Sigmoid colon (tissue), 7 donors: ENCODE results near the gene PEX14. TPM values are rescaled to one million over a fixed set of nuclear protein-coding genes. Genes with fewer than 3 reads are reported as not detected.

Experiments used
- DNase-seq: peaks from one replicate; pipeline ENCODE4 v3.0.0-alpha.2; 2019
- H3K27ac ChIP-seq, 4 donors: fragments of 200-600 bp; sonication (generic); one replicate each; pipeline ENCODE4 v1.5.1; 2016 to 2019; ENCODE audit warnings: mild to moderate bottlenecking in 1 of 4
- H3K27me3 ChIP-seq, 3 donors: fragments of 200-600 bp; sonication (generic); one replicate each; pipeline ENCODE4 v1.5.1; 2019; ENCODE audit warnings: mild to moderate bottlenecking in 1 of 3
- H3K36me3 ChIP-seq, 4 donors: fragments of 200-600 bp; sonication (generic); one replicate each; pipeline ENCODE4 v1.5.1; 2016 to 2019
- H3K4me1 ChIP-seq, 4 donors: fragments of 200-600 bp; sonication (generic); one replicate each; pipeline ENCODE4 v1.5.1; 2017 to 2019
- H3K4me3 ChIP-seq, 4 donors: fragments of 200-600 bp; sonication (generic); one replicate each; pipeline ENCODE4 v1.5.1; 2017 to 2019; ENCODE audit warnings: mild to moderate bottlenecking in 2 of 4, moderate library complexity in 1 of 4
- H3K9me3 ChIP-seq, 4 donors: fragments of 200-600 bp in 3 of 4; sonication (generic) in 3 of 4; one replicate each; pipeline versions ENCODE4 v1.5.1 to v1.6.1; 2013 to 2019
- CTCF ChIP-seq, 4 experiments: fragments of 450-650 bp in 3 of 4; fragments of 200-600 bp in 1 of 4; IDR thresholded peaks; one replicate each; pipeline ENCODE4 v1.5.1; 2016 to 2019; ENCODE audit warnings: antibody characterized with exemption in 4 of 4, mild to moderate bottlenecking in 3 of 4, moderate library complexity in 2 of 4
- EP300 ChIP-seq, 4 donors: sonication (generic); formaldehyde crosslinking; IDR thresholded peaks; one replicate each; pipeline ENCODE4 v1.6.1; 2017; ENCODE audit warnings: antibody characterized with exemption in 4 of 4
- POLR2A ChIP-seq, 2 donors: fragments of 450-650 bp; IDR thresholded peaks; one replicate each; pipeline ENCODE4 v1.6.1; 2016; ENCODE audit warnings: antibody characterized with exemption in 2 of 2, mild to moderate bottlenecking in 2 of 2, moderate library complexity in 2 of 2
- POLR2AphosphoS5 ChIP-seq, 4 donors: sonication (generic); formaldehyde crosslinking; IDR thresholded peaks; one replicate each; pipeline ENCODE4 v1.6.1; 2017; ENCODE audit warnings: antibody characterized with exemption in 4 of 4
- WGBS, 2 donors: extraction: QIAGEN DNeasy Blood & Tissue Kit; methylation state at CpG; one replicate each; pipeline ENCODE4 v1.1.7; 2013; 5-methylcytosine and 5-hydroxymethylcytosine counted together
- intact Hi-C: fragments of 100-400 bp; cut with DNase I; formaldehyde crosslinking; loops from one replicate; pipeline ENCODE4 v1.15.1; 2023
- polyA plus RNA-seq, 3 donors: library from polyadenylated mRNA; stranded (reverse); fragments of 200-250 nt; gene quantifications; one replicate each; pipeline ENCODE4 v1.2.3, GENCODE V29; 2013
- total RNA-seq, 4 donors: library from RNA; depleted of rRNA; stranded (reverse); fragments of >200 nt; gene quantifications; one replicate each; pipeline ENCODE4 v1.1.0, GENCODE V29; 2016
- donor health status: healthy with polysubstance abuse.
- donor health status: Bipolar disorder and iron deficiency.
- donor health status: healthy.

Gene PEX14
- total and polyA plus RNA-seq, 7 donors: 8.3 to 23.3 (median 14.4) TPM

- no peaks in the 10 kb centered on the region for H3K27me3 ChIP-seq
- peaks cover 0 to 19% (median 16%) of the 10 kb centered on the region in 4 donors for H3K4me1 ChIP-seq
- intact Hi-C loops: loop anchor here (1.0 to 5.0 kb wide), 4 partner anchors 31 to 553 kb away; partner anchors contain the start of gene PGD
- TF ChIP-seq POLR2A (IDR thresholded peaks at IDR 0.05): no peak
- peak; percentile 84 to 97 (median 96) for TF ChIP-seq CTCF (IDR thresholded peaks at IDR 0.05)
- TF ChIP-seq EP300 (IDR thresholded peaks at IDR 0.05): no peak
- TF ChIP-seq POLR2AphosphoS5 (IDR thresholded peaks at IDR 0.05): peak in 3 of 4 donors; percentile 14 to 79 (median 78)
- H3K9me3 ChIP-seq: no peaks in the 10 kb centered on the region
- peak within 1 kb of the TSS; percentile 58 to 69 (median 60) for H3K4me3 ChIP-seq
- peak within 1 kb of the TSS; percentile 71 to 83 (median 78) for H3K27ac ChIP-seq
- DNase-seq: peak; percentile 96
- peaks cover 0 to 6% (median 0%) of the 10 kb centered on the region in 4 donors for H3K36me3 ChIP-seq
- WGBS, 2 donors: 0 to 1% methylated on average over 95 of the region's 95 CpGs
Observed at GRCh38 chr1:10430216-10431069, 44.3 kb upstream of the PEX14 start, which contains the start of gene CENPS. CENPS (plus strand) TSS chr1:10430433; CDS start chr1:10430518, 85 bp downstream.

- no peak for DNase-seq
- TF ChIP-seq POLR2AphosphoS5 (IDR thresholded peaks at IDR 0.05) (no peak), POLR2A (IDR thresholded peaks at IDR 0.05) (no peak), CTCF (IDR thresholded peaks at IDR 0.05) (no peak), EP300 (IDR thresholded peaks at IDR 0.05) (no peak)
- peak overlapping the region; percentile 58 to 69 (median 60) for H3K4me3 ChIP-seq
- peaks cover 0 to 19% (median 16%) of the 10 kb centered on the region in 4 donors for H3K4me1 ChIP-seq
- 13 to 24% methylated on average over 30 of the region's 30 CpGs for WGBS, 2 donors
- peak overlapping the region; percentile 71 to 83 (median 78) for H3K27ac ChIP-seq
- H3K27me3 ChIP-seq: no peaks in the 10 kb centered on the region
- peaks cover 0 to 6% (median 0%) of the 10 kb centered on the region in 4 donors for H3K36me3 ChIP-seq
- H3K9me3 ChIP-seq: no peaks in the 10 kb centered on the region
- intact Hi-C loops: loop anchor here (5.0 kb wide), 2 partner anchors 61 to 554 kb away; no protein-coding TSS in a partner anchor
Observed at GRCh38 chr1:10431070-10431730, 43.5 kb upstream of the PEX14 start.

GRCh38 chr1:10432910-10433700 is 41.6 kb upstream of the PEX14 start:
- no peak overlapping the region for H3K4me3 ChIP-seq
- H3K27ac ChIP-seq: no peak overlapping the region
- intact Hi-C loops: loop anchor here (5.0 kb wide), 2 partner anchors 59 to 556 kb away; no protein-coding TSS in a partner anchor
- H3K4me1 ChIP-seq: peaks cover 0 to 19% (median 15%) of the 10 kb centered on the region in 4 donors
- H3K36me3 ChIP-seq: peaks cover 0 to 6% (median 0%) of the 10 kb centered on the region in 4 donors
- no peaks in the 10 kb centered on the region for H3K27me3 ChIP-seq
- WGBS, 2 donors: 45 to 76% methylated on average over 14 of the region's 14 CpGs
- no peak for TF ChIP-seq POLR2A (IDR thresholded peaks at IDR 0.05)
- no peak for TF ChIP-seq POLR2AphosphoS5 (IDR thresholded peaks at IDR 0.05)
- TF ChIP-seq CTCF (IDR thresholded peaks at IDR 0.05): no peak
- TF ChIP-seq EP300 (IDR thresholded peaks at IDR 0.05): no peak
- no peaks in the 10 kb centered on the region for H3K9me3 ChIP-seq
- DNase-seq: no peak

GRCh38 chr1:10433790-10434189 is 41.0 kb upstream of the PEX14 start:
- intact Hi-C loops: loop anchor here (5.0 kb wide), 2 partner anchors 59 to 556 kb away; no protein-coding TSS in a partner anchor

More at GRCh38 chr1:10433790-10434189, 41.0 kb upstream of the PEX14 start:
- H3K4me1 ChIP-seq: peaks cover 0 to 19% (median 14%) of the 10 kb centered on the region in 4 donors
- no peak overlapping the region for H3K27ac ChIP-seq
- WGBS, 2 donors: 86 to 87% methylated on average over 11 of the region's 11 CpGs
- no peak overlapping the region for H3K4me3 ChIP-seq
- H3K27me3 ChIP-seq: no peaks in the 10 kb centered on the region
- H3K9me3 ChIP-seq: no peaks in the 10 kb centered on the region
- TF ChIP-seq POLR2A (IDR thresholded peaks at IDR 0.05) (no peak), POLR2AphosphoS5 (IDR thresholded peaks at IDR 0.05) (no peak), EP300 (IDR thresholded peaks at IDR 0.05) (no peak), CTCF (IDR thresholded peaks at IDR 0.05) (no peak)
- H3K36me3 ChIP-seq: peaks cover 0 to 6% (median 0%) of the 10 kb centered on the region in 4 donors
- no peak for DNase-seq
